GM12878 (cell line): ENCODE data around the gene HSD17B10. TPM values are rescaled to one million over a fixed set of nuclear protein-coding genes. Genes with fewer than 3 reads are reported as not detected.
A peak's percentile ranks its signal among the peaks of the same experiment; 100 is the strongest.
"Not testable (repeated sequence)": the region's sequence is repeated elsewhere in the genome, so short reads cannot be mapped to it uniquely, and the experiment has no call there.

ENCODE experiments used
- ATAC-seq: fragments of 200-7000 bp; cut with Tn5 transposase; 3 replicates; pipeline ENCODE4 v1.9.1; 2020; ENCODE audit warnings: mild to moderate bottlenecking, moderate library complexity
- BruUV-seq: library from RNA; stranded (reverse); fragments of 400-500 nt; replicated peaks from 2 replicates; lab custom pipeline; 2021; lab: Mats Ljungman, UMichigan
- CTCF ChIA-PET: fragments of 300-600 bp; sonication (Branson Sonifier 250); formaldehyde crosslinking; extraction: SDS; loops from one replicate; lab custom pipeline; 2021; ENCODE audit warnings: inconsistent platforms; lab: Yijun Ruan, JAX
- POLR2A ChIA-PET: fragments of 350-600 bp; formaldehyde crosslinking; extraction: SDS; loops from one replicate; lab custom pipeline; 2021; ENCODE audit warnings: inconsistent platforms; lab: Charles Lee
- RAD21 ChIA-PET: fragments of 300-600 bp; sonication (Branson Sonifier 250); formaldehyde crosslinking; loops from one replicate; lab custom pipeline; 2023; ENCODE audit warnings: antibody characterized with exemption; ENCODE audit not compliant: unreplicated experiment; lab: Charles Lee
- SMC1A ChIA-PET: fragments of 300-600 bp; sonication (Branson Sonifier 250); formaldehyde crosslinking; loops from one replicate; lab custom pipeline; 2023; ENCODE audit not compliant: unreplicated experiment, uncharacterized antibody; lab: Charles Lee
- DNase-seq: peaks from one replicate; pipeline ENCODE4 v3.0.0-alpha.2; 2011; ENCODE audit warnings: low read depth, low spot score
- FAIRE-seq: peaks from 3 replicates; lab custom pipeline; 2011; peaks lifted over from hg19 to GRCh38; lab: Jason Lieb, UNC
- H2AFZ ChIP-seq: 2 replicates; pipeline ENCODE4 v1.6.0; 2011; ENCODE audit warnings: low read depth, low read length, control low read depth; ENCODE audit not compliant: control insufficient read depth
- H3K27ac ChIP-seq: 2 replicates; pipeline ENCODE4 v1.5.1; 2011; ENCODE audit warnings: control low read depth; ENCODE audit not compliant: control insufficient read depth, insufficient read depth
- H3K27me3 ChIP-seq, 2 experiments: replicated peaks in 1 of 2; 2 replicates each; pipeline versions ENCODE4 v1.6.0 to v1.6.1; 2011; ENCODE audit warnings: low read length in 1 of 2; ENCODE audit not compliant: control insufficient read depth in 2 of 2, insufficient read depth in 2 of 2
- H3K36me3 ChIP-seq, 2 experiments: 2 replicates each; pipeline ENCODE4 v1.5.1; 2011; ENCODE audit warnings: low read length in 1 of 2; ENCODE audit not compliant: control insufficient read depth in 2 of 2, insufficient read depth in 2 of 2
- H3K4me1 ChIP-seq: 2 replicates; pipeline ENCODE4 v1.6.1; 2011; ENCODE audit warnings: mild to moderate bottlenecking, low read length, moderate library complexity, mixed read lengths; ENCODE audit not compliant: control insufficient read depth, insufficient read depth
- H3K4me2 ChIP-seq: 2 replicates; pipeline ENCODE4 v1.6.0; 2011; ENCODE audit warnings: control low read depth; ENCODE audit not compliant: control insufficient read depth, insufficient read depth
- H3K4me3 ChIP-seq: fragments of 200-600 bp; sonication (generic); 2 replicates; pipeline ENCODE4 v1.5.1; 2016
- H3K79me2 ChIP-seq: 2 replicates; pipeline ENCODE4 v1.6.0; 2011; ENCODE audit warnings: low read length; ENCODE audit not compliant: control insufficient read depth, insufficient read depth
- H3K9ac ChIP-seq: 2 replicates; pipeline ENCODE4 v1.8.0; 2011; ENCODE audit warnings: low read length, control low read depth, mixed read lengths; ENCODE audit not compliant: control insufficient read depth, insufficient read depth
- H3K9me3 ChIP-seq: replicated peaks from 3 replicates; pipeline ENCODE4 v1.5.1; 2011; ENCODE audit warnings: mild to moderate bottlenecking, low read length; ENCODE audit not compliant: control insufficient read depth, insufficient read depth
- H4K20me1 ChIP-seq: 2 replicates; pipeline ENCODE4 v1.6.0; 2011; ENCODE audit not compliant: control insufficient read depth, insufficient read depth
- LARP7 ChIP-seq: fragments of 450-650 bp; IDR thresholded peaks from 2 replicates; pipeline ENCODE4 v1.6.1; 2017; ENCODE audit warnings: mild to moderate bottlenecking
- NFXL1 ChIP-seq: fragments of 450-650 bp; IDR thresholded peaks from 2 replicates; pipeline ENCODE4 v1.6.1; 2017; ENCODE audit warnings: antibody characterized with exemption, mild to moderate bottlenecking, borderline replicate concordance
- SPI1 ChIP-seq: IDR thresholded peaks from 2 replicates; pipeline ENCODE4 v1.6.1; 2011; ENCODE audit warnings: low read depth, mild to moderate bottlenecking, low read length, moderate library complexity, borderline replicate concordance; ENCODE audit not compliant: insufficient read depth
- WRNIP1 ChIP-seq: IDR thresholded peaks from 2 replicates; pipeline ENCODE4 v1.6.1; 2011; ENCODE audit warnings: low read depth, low read length, improper control_type of control experiment, borderline replicate concordance
- WGBS: methylation state at CpG from one replicate; pipeline ENCODE4 v1.1.6; 2016; ENCODE audit warnings: low lambda C conversion rate; ENCODE audit not compliant: insufficient replicate concordance, insufficient coverage; ENCODE audit errors: missing lambda C conversion rate; 5-methylcytosine and 5-hydroxymethylcytosine counted together
- in situ Hi-C: fragments of 300-500 bp; cut with MboI; formaldehyde crosslinking; loops from 9 replicates; pipeline ENCODE4 v1.14.3; 2018; ENCODE audit warnings: mixed read lengths
- intact Hi-C: fragments of 100-400 bp; cut with micrococcal nuclease; formaldehyde crosslinking; loops from one replicate; pipeline ENCODE4 v1.14.2; 2022; ENCODE audit not compliant: unreplicated experiment
- polyA plus RNA-seq, 11 experiments: library from polyadenylated mRNA; depleted of rRNA in 4 of 11; unstranded in 6 of 11; stranded (reverse) in 5 of 11; fragments of >200 nt; fragmentation: Nextera tagmentation in 4 of 11; fragmentation: Illumina TruSeq in 1 of 11; extraction: Ambion mirVana in 4 of 11; extraction: Trizol in 1 of 11; gene quantifications; 1 replicate in 1 of 11; 2 replicates in 10 of 11; pipeline versions ENCODE4 v1.2.1 to v1.2.3, GENCODE V29; 2011 to 2016; ENCODE audit warnings: inconsistent platforms in 2 of 11, missing spikeins in 2 of 11, low read depth in 1 of 11
- total RNA-seq, 4 experiments: library from RNA; depleted of rRNA in 3 of 4; stranded (reverse); fragments of >200 nt in 3 of 4; fragmentation: Illumina TruSeq in 1 of 4; extraction: Trizol in 1 of 4; gene quantifications; 2 replicates each; pipeline versions ENCODE4 v1.2.1 to v1.2.3, GENCODE V29; 2013 to 2021

HSD17B10 gene
- total and polyA plus RNA-seq, 10 of the 15 experiments (the other 5 are each of a cell fraction or from before 2014, with no cell fraction given) = 43.7 to 313 (median 187) TPM

DNA sequence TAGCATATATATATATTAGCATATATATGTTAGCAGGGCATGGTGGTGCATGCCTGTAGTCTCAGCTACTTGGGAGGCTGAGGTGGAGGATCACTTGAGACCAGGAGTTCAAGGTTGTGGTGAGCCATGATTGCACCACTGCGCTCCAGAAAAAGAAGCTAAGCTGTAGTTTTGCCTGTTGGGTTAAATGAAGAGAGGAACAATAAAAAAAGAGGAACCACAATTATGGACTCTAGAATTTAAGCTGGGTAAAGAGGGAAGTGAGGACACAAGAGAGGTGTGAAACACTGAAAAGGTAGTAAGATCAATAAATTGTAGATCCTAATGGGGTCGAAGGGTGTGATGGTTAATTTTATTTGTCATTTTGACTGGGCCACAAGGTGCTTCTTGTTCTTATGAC lies 40.5 kb upstream of the HSD17B10 start:
- intact Hi-C loops (no loop called here), in situ Hi-C loops (no loop called here)
- Histone ChIP-seq H3K4me2 (no peak overlapping the region), H3K79me2 (no peaks in the 10 kb centered on the region), H3K9me3 (no peaks in the 10 kb centered on the region), H3K4me1 (no peaks in the 10 kb centered on the region), H2AFZ (no peak overlapping the region), H3K27me3 (no peaks in the 10 kb centered on the region; a peak in 1 of 4 replicates), H3K36me3 (no peaks in the 10 kb centered on the region), H3K4me3 (no peak overlapping the region), H3K9ac (no peak overlapping the region), H4K20me1 (no peaks in the 10 kb centered on the region), H3K27ac (no peak overlapping the region)
- no TSS peak for BruUV-seq
- TF ChIP-seq WRNIP1 (no peak), LARP7 (no peak), SPI1 (peak; percentile 26; the same call in 1 of the 2 replicates)
- no peak for ATAC-seq
- ChIA-PET POLR2A (no interaction called here), CTCF (interaction anchor here (1.0 kb wide), 1 partner anchor 9 kb away, joined by 3 read pairs; no protein-coding TSS in a partner anchor), RAD21 (no interaction called here), SMC1A (no interaction called here)
- no peak for DNase-seq
- WGBS = 4% methylated on average over 2 of the region's 2 CpGs
- no peak for FAIRE-seq

DNA sequence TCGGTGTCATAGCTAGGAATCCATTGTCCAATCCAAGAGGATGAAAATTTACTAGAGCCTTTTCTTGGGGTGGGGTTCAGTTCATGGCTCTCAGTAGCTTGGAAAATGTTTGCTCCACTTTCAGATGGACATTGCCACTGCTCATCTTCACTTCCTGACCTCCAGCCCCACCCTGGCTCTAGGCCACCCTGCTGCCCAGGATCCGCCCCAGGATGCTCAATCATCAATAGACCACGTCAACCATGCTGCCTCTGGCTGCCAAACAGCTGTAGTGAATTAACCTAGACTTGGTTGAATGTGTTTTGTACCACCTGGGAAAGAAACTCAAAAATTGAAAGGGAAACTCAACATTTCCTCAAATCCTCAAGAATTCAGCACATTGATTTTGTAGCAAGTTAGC lies 37.2 kb upstream of the HSD17B10 start:
- H3K27me3 ChIP-seq = no peaks in the 10 kb centered on the region; a peak in 1 of 4 replicates
- ChIA-PET RAD21 (no interaction called here), CTCF (interaction anchor here (0.7 to 1.3 kb wide), 3 partner anchors 11 to 158 kb away, joined by 3 to 5 read pairs (median 5); no protein-coding TSS in a partner anchor), POLR2A (interaction anchor here (0.6 kb wide), 2 partner anchors 14 to 462 kb away, joined by 4 to 6 read pairs; no protein-coding TSS in a partner anchor), SMC1A (no interaction called here)
- no peaks in the 10 kb centered on the region for H4K20me1 ChIP-seq
- ATAC-seq (no peak), FAIRE-seq (no peak), DNase-seq (no peak)
- 27% methylated on average over 3 of the region's 3 CpGs for WGBS
- intact Hi-C loops (no loop called here), in situ Hi-C loops (no loop called here)
- no peaks in the 10 kb centered on the region for H3K9me3 ChIP-seq
- H2AFZ ChIP-seq = no peak overlapping the region
- TF ChIP-seq NFXL1 = no peak
- H3K36me3 ChIP-seq = no peaks in the 10 kb centered on the region
- no peaks in the 10 kb centered on the region for H3K79me2 ChIP-seq
- H3K4me2 ChIP-seq = no peak overlapping the region
- no TSS peak for BruUV-seq
- H3K4me3 ChIP-seq = no peak overlapping the region
- H3K4me1 ChIP-seq = no peaks in the 10 kb centered on the region
- no peak overlapping the region for H3K27ac ChIP-seq
- no peak overlapping the region for H3K9ac ChIP-seq

DNA sequence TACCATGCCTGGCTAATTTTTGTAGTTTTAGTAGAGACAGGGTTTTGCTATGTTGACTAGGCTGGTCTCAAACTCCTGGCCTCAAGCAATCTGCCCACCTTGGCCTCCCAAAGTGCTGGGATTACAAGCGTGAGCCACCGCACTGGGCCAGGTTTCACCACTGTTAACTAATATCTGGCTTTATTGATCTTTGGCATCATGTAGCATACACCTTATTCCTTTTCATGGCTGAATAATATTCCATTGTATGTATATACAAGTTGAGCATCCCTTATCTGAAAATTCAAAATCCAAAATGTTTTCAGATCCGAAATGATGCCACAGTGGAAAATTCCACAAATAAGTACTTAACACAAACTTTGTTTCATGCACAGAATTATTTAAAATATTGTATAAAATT lies 34.5 kb upstream of the HSD17B10 start:
- H3K9me3 ChIP-seq, DNase-seq, in situ Hi-C loops, FAIRE-seq, POLR2A ChIA-PET, BruUV-seq, H2AFZ ChIP-seq, SMC1A ChIA-PET, ATAC-seq, intact Hi-C loops, H3K4me2 ChIP-seq, H3K9ac ChIP-seq, H3K27ac ChIP-seq, H3K36me3 ChIP-seq, H3K4me3 ChIP-seq, H4K20me1 ChIP-seq, H3K27me3 ChIP-seq, H3K4me1 ChIP-seq, RAD21 ChIA-PET, H3K79me2 ChIP-seq: not testable (repeated sequence)
- 63% methylated on average over 3 of the region's 3 CpGs for WGBS
- CTCF ChIA-PET = interaction anchor here (2.3 kb wide), 1 partner anchor 22 kb away, joined by 9 read pairs; no protein-coding TSS in a partner anchor
